ENCODE results near the gene DOHH. TPM values are rescaled to one million over a fixed set of nuclear protein-coding genes. Genes with fewer than 3 reads are reported as not detected.
A peak's percentile ranks its signal among the peaks of the same experiment; 100 is the strongest.

Gene DOHH
- total RNA-seq, 1 donor from 2014 or later: 14.5 TPM

GRCh38 chr19:3522421-3523360, 22.2 kb upstream of the DOHH start:
- no peak overlapping the region for H3K9ac ChIP-seq (ENCODE audit: low read length)
- H3K4me2 ChIP-seq (ENCODE audit: low read length): no peak overlapping the region
- H3K4me1 ChIP-seq (ENCODE audit: insufficient read depth, low read length): no peaks in the 10 kb centered on the region
- no peaks in the 10 kb centered on the region for H3K9me3 ChIP-seq (ENCODE audit: insufficient read depth, low read depth, low read length)
- H3K27me3 ChIP-seq (ENCODE audit: insufficient read depth, low read length): no peaks in the 10 kb centered on the region
- H3K36me3 ChIP-seq (ENCODE audit: insufficient read depth, low read length): peaks cover 4% of the 10 kb centered on the region
- no peak overlapping the region for H2AFZ ChIP-seq (ENCODE audit: low read depth, low read length)
- Mint-ChIP-seq H3K36me3 (ENCODE audit: low read depth, unreplicated experiment) (peaks cover 6% of the 10 kb centered on the region), H3K27ac (ENCODE audit: unreplicated experiment) (no peak overlapping the region), H3K27me3 (ENCODE audit: low read depth, unreplicated experiment) (no peaks in the 10 kb centered on the region), H3K9me3 (ENCODE audit: unreplicated experiment) (no peaks in the 10 kb centered on the region), H3K4me1 (ENCODE audit: low read depth, unreplicated experiment) (peaks cover 5% of the 10 kb centered on the region), H3K4me3 (ENCODE audit: unreplicated experiment) (no peak overlapping the region)
- no peak for DNase-seq (ENCODE audit: low read depth)
- TF ChIP-seq CTCF (IDR thresholded peaks at IDR 0.05; ENCODE audit: insufficient read depth, low read depth, low read length): no peak
- no peak for TF ChIP-seq EZH2 (IDR thresholded peaks at IDR 0.05; ENCODE audit: insufficient read depth, low read length)
- H3K79me2 ChIP-seq (ENCODE audit: insufficient read depth, low read length): peaks cover 77% of the 10 kb centered on the region
- H4K20me1 ChIP-seq (ENCODE audit: insufficient read depth, low read length): peaks cover 82% of the 10 kb centered on the region
- FAIRE-seq: no peak
- no peak overlapping the region for H3K4me3 ChIP-seq (ENCODE audit: insufficient read depth, low read depth, low read length)
- H3K27ac ChIP-seq (ENCODE audit: low read depth, low read length): no peak overlapping the region

GRCh38 chr19:3521104-3521445, 20.6 kb upstream of the DOHH start:
- H2AFZ ChIP-seq (ENCODE audit: low read depth, low read length): no peak overlapping the region
- H3K4me3 ChIP-seq (ENCODE audit: insufficient read depth, low read depth, low read length): no peak overlapping the region
- peaks cover 4% of the 10 kb centered on the region for H3K36me3 ChIP-seq (ENCODE audit: insufficient read depth, low read length)
- H4K20me1 ChIP-seq (ENCODE audit: insufficient read depth, low read length): peaks cover 87% of the 10 kb centered on the region
- H3K9me3 ChIP-seq (ENCODE audit: insufficient read depth, low read depth, low read length): no peaks in the 10 kb centered on the region
- H3K36me3 Mint-ChIP-seq (ENCODE audit: low read depth, unreplicated experiment): peaks cover 6% of the 10 kb centered on the region
- peaks cover 91% of the 10 kb centered on the region for H3K79me2 ChIP-seq (ENCODE audit: insufficient read depth, low read length)
- H3K9me3 Mint-ChIP-seq (ENCODE audit: unreplicated experiment): no peaks in the 10 kb centered on the region
- H3K27ac ChIP-seq (ENCODE audit: low read depth, low read length): no peak overlapping the region
- no peaks in the 10 kb centered on the region for H3K4me1 ChIP-seq (ENCODE audit: insufficient read depth, low read length)
- no peak overlapping the region for H3K9ac ChIP-seq (ENCODE audit: low read length)
- no peak for DNase-seq (ENCODE audit: low read depth)
- H3K4me2 ChIP-seq (ENCODE audit: low read length): no peak overlapping the region
- no peak for FAIRE-seq
- H3K4me3 Mint-ChIP-seq (ENCODE audit: unreplicated experiment): peak overlapping the region; percentile 1
- peak overlapping the region; percentile 3 for H3K27ac Mint-ChIP-seq (ENCODE audit: unreplicated experiment)
- no peaks in the 10 kb centered on the region for H3K27me3 ChIP-seq (ENCODE audit: insufficient read depth, low read length)
- peaks cover 5% of the 10 kb centered on the region for H3K4me1 Mint-ChIP-seq (ENCODE audit: low read depth, unreplicated experiment)
- H3K27me3 Mint-ChIP-seq (ENCODE audit: low read depth, unreplicated experiment): no peaks in the 10 kb centered on the region
- TF ChIP-seq CTCF (IDR thresholded peaks at IDR 0.05; ENCODE audit: insufficient read depth, low read depth, low read length) (no peak), EZH2 (IDR thresholded peaks at IDR 0.05; ENCODE audit: insufficient read depth, low read length) (no peak)
